HG03280 (cell line): ENCODE results near the gene ZNF584.
"Not testable (repeated sequence)": the region's sequence is repeated elsewhere in the genome, so short reads cannot be mapped to it uniquely, and the experiment has no call there.

Source experiments
- ATAC-seq: cut with Tn5 transposase; IDR thresholded peaks from one replicate; pipeline ENCODE4 v1.9.1; 2021; ENCODE audit warnings: mild to moderate bottlenecking, moderate library complexity; ENCODE audit not compliant: unreplicated experiment

ZNF584 gene

DNA sequence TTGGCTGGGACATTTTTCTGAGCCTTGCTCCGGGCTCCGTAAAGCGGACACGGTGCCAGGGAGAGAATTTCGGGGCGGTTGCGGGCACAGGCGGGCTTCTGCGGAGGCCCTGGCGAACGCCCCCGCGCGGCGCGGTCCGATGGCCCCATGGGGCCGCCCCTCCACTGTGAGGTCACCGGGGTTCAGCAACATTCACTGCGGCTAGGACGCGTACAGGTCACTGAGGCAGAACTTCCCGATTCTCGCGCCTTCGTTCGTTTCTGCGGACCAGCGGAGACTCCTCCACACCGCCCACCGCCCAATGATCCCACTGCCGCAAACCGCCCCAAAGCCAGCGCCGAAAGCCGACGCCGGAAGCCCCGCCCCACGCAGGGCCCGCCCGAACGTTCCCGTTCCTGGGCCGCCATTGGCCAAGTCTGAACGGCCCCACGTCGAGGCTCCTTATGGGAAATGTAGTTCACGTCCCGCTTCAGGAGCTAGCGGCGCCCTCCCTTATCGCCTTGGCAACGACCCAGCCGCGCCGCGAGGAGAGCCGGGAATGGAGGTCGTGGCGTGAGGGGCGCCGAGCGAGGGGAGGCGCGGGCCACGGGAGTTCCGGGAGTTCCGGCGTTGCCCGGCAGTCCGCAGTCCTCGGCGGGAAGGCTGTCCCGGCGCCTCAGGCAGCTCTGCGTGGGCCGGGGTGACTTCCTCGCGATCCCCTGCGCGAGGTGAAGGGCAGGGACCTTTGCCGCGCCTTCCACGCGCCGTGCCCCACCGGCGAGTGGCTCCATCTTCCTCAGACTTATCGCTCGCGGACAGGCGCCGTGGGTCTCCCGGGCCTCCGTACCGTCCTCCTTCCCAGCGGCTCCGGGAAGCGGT lies at the start of gene ZNF584:
ZNF584 (plus strand) TSS at position 498 of the 858 bp plus-strand sequence. CDS start 499 bp downstream, outside the sequence.
- ATAC-seq = peak; percentile 91

DNA sequence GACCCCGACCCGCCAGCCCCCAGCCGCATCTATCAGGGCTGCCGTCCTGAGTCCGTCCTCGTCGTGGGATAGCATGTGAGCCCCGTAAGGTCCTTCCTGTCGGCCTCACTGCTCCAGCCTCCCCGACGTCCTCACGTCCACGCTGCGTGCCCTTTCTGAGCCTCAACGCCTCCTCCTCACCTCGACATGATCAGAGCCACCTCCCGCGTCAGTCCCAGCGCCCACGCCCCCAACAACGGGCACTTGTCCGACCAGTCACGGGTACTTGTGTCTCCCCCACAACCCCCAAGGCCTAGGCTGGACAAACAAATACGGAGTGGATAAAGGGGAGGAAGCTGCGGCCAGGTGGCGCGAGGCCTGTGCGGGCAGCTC lies 46.6 kb upstream of the ZNF584 start:
- no peak for ATAC-seq

DNA sequence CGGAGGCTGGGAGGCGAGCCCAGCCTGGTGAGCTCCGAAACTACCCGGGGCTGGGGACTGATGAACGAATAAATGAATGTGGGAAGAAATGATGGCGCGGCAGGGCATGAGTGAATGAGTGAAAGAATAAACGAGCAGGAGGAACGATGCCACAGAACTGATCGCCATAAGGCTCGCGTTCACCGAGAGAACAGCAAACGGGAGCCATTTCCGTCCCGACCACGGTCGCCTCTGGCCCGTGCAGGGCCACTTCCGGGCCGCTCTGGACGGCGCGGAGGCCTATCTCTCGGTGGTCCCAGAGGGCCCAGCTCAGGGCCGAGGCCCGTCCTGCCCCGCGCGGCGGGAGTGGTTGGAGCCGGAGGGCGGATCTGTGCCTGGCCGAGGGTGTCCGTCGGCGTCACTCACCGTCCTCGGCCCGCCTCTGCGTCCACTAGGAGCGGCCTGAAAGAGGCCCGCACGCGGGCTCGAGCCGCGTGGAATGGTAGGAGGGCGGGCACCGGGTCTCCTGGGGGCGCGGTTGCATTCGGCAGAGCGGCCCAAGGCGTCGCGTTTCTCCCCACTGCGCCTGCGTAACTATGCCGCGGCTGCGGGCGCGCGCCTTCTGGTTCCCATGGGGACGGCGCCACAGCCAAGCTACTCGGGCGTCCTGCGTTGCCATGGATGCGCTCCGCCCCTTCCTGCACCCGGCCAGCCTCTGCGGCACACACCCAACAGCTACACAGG lies 46.0 kb upstream of the ZNF584 start, which contains the start of gene ZNF497:
ZNF497 (minus strand) TSS at position 480 of the 723 bp plus-strand sequence. CDS start 5,116 bp downstream, outside the sequence.
- ATAC-seq = peak; percentile 88

DNA sequence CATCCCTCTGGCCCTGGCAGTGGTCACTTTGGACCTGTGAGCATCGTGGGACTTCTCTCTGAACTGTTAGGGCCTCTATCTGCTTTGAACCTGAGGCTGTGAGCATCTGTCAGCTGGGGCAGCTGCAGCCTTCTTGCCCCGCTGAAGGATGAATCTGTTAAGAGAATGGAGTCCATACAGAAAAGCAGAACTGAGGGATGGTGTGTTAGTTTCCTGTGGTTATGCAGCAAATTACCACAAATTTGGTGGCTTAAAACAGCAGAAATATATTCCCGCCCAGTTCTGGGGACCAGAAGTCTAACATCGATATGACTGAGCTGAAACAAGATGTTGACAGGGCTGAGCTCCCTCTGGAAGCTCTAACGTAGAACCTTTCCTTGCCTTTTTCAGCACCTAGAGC lies 44.3 kb upstream of the ZNF584 start:
- ATAC-seq = no peak

DNA sequence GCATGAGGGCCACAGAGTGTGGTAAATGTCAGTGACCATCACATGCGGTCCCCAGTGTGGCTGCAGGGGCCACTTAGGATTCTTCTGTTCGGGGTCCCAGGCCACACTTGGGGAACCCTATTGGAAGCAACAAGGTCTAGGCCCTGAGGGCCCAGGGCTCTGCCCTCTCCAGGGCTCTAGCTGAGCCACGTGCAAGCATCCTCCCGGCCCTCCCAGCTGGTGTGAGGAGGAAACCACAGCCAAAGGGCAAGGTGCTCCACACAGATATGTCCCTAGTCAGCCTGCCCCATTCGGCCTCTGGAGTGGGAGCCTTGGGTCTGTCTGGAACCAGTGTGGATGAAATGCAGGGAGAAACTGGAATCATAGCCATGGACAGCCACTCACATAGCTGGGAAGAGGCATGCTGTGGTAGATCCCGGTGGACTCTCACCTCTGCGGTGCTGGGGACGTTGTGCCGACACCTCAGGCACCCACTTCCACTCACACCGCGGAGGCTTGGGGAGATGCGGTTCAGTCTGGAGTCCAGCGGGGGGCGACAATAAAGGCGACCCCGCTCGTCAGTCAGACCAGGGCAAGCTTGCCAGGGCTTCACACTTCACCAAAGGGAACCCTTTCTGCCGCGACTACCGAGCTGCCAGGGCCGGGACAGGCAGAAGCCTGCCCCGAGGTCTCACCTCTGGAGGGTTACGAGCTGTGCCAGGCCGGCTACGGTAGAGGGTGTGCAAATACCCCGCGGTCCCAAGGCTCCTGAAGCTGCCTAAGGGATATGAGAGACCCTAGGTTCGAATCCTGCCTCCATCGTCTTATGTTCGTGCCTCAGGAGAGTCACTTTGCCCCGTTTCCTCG lies 41.6 kb upstream of the ZNF584 start:
- ATAC-seq = no peak

DNA sequence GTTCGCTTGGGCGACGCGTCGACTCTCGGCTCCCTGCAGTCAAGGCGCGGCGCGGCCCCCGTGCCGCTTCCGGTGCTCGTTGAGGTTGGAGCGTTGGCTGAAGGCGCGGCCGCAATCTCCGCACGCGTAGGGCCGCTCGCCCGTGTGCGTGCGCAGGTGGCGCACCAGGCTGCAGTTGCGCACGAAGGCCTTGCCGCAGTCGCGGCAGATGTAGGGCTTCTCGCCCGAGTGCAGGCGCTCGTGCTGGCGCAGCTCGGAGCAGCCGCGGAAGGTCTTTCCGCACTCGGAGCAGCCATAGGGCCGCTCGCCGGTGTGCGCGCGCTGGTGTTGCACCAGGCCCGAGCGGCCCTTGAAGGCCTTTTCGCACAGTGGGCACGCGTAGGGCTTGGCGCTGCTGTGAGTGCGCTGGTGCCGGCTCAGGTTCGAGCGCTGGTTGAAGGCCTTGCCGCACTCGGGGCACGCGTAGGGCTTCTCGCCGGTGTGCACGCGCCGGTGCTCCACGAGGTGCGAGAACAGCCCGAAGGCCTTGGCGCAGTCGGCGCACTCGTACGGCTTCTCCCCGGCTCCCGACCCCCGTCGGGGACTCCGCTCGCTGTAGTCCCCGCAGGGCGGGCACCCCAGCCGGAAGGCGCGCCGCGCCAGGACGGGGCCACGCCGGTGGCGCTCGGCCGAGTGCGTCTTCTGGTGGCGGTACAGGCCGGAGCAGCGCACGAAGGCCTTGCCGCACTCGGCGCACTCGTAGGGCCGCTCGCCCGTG lies 40.6 kb upstream of the ZNF584 start:
- ATAC-seq = no peak

DNA sequence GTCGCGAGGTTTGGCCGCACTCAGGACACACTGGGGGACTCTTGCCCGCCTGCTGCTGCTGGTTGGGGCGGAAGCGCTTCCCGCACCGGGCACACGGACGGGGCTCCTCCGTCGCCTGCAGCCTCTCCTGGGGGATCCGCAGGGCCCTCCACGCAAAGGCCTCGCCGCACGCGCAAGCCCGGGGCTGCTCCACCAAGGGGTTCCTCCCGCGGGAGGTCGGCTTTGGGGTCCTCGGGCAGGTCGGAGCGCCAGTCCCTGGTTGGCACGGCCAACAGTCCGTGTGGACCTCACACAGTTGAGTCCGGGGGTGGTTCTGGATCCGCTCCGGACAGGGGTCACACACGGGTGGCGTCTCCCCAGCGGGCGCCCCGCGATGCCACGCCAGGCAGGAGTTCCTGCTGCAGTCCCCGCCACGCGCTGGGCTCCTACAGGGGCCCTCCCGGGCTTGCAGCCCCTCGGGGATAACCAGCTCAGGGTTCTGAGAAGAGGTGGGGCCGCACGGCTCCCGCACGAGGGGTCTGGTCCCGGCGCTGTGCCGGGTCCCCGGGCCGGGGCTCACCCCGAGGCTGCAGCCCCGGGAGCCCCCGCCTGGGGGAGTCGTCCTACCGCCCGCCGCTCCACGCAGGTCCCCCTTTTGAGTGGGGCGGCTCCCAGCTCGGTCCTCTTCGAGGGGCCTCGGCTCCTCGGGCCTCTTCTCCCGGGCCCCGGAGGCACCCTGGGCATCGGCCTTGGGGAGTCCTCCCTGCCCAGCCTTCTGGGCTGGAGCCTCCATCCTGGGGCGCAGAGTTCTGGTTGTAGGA lies 39.7 kb upstream of the ZNF584 start:
- no peak for ATAC-seq

DNA sequence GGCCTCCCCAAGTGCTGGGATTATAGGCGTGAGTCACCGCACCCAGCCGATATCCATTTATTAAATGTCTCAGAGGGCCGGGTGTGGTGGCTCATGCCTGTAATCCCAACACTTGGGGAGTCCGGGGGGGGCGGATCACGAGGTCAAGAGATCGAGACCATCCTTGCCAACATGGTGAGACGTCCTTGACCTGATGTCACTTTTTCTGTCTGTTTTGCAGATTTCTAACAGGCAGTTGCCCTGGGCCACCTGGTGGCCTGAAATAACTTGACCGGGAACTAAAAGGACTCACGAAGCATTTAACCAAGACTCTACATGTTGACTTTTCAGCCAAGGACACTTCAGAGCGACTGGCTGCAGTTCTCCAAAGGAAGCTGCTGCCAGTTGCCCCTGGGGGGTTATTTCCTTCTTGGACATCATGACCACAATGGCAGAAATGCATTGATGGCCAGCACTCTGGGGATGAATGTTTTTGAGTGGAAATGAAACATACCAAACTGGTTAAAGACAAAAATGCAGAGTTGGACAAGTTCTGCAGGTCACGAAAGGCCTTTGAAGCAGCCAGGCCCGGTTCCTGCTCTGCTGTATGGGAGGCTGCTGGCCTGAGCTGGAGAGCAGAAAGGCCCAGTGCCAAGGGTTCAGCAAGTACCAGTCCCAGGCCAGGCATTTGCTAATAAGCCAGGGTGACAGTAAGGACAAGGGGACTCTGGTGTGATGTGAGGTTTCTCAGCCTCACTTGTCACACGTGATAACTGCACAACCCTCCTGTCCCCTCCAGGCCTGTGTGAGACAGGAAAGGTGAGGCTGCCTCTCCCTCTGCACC lies 35.9 kb upstream of the ZNF584 start:
- ATAC-seq = no peak

DNA sequence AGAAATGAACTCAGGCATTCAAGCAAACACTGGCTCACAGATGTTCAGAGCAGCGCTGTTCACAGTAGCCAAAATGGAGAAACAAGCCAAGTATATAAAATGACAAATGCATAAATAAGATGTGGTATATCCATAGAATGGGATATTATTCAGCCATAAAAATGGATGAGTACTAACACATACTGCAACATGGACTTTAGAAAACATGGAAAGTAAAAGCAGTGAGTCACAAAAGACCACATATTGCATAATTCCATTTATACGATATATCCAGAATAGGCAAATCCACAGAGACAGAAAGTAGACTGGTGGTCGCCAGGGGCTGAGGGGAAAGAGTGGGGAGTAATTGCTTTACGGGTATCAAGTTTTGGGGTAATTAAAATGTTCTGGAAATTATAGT lies 34.2 kb upstream of the ZNF584 start:
- no peak for ATAC-seq

DNA sequence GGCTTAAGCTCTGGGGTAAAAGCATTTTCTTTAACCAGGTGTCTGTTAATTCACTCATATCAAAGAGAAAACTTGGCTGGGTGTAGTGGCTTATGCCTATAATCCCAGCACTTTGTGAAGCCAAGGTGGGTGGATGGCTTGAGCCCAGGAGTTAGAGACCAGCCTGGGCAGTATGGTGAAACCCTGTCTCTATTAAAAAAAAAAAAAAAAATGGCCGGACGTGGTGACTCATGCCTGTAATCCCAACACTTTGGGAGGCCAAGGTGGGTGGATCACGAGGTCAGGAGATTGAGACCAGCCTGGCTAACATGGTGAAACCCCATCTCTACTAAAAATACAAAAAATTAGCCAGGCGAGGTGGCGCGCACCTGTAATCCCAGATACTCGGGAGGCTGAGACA lies 31.7 kb upstream of the ZNF584 start:
- not testable (repeated sequence) for ATAC-seq

DNA sequence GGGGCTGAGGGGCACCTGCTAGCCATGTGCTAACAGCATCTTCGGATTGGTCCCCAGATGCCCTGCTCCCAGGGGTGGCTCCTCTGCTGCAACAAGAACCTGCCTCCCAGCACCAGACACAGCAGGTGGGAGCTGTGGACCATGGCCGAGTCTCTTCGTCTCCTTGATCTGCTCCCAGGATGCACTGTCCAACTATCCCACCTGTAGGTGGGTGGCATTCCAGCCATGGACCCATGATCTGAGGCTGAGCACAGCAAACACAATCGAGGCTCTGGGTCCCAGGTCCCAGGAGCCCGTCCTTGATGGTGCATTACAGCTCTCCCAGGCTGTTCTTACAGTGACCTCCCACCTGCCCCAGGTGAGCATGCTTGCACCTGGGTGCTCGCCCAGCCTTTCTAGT lies 29.2 kb upstream of the ZNF584 start:
- no peak for ATAC-seq

DNA sequence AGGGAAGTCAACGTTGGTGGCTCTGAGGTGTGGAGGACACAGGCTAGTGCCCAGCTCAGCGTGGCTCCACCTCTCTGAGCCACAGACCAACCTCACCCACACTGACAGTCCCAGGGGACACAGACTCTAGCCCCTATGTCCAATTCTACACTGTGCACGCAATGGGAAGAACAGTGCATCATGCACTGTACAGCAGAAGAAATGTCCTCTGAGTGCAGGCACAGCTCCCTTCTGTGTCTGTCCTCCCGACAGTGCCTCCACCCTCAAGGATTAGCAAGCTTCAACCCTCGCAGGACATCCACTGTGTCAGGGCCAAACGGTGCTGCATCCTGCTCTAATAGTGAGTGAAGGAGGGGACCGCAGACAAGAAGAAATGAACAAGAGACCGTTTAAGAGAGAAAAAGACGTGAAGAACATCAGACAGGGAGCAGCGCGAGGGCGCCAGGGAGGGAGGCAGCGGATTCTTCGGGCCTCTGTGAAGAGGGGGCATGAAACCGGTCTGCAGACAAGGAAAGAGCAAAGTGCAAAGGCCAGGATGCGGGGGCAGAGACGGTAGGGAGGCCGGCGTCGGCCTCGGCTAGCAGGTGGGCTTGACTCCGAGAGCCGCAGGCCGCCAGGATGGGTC lies 28.3 kb upstream of the ZNF584 start:
- ATAC-seq = no peak

DNA sequence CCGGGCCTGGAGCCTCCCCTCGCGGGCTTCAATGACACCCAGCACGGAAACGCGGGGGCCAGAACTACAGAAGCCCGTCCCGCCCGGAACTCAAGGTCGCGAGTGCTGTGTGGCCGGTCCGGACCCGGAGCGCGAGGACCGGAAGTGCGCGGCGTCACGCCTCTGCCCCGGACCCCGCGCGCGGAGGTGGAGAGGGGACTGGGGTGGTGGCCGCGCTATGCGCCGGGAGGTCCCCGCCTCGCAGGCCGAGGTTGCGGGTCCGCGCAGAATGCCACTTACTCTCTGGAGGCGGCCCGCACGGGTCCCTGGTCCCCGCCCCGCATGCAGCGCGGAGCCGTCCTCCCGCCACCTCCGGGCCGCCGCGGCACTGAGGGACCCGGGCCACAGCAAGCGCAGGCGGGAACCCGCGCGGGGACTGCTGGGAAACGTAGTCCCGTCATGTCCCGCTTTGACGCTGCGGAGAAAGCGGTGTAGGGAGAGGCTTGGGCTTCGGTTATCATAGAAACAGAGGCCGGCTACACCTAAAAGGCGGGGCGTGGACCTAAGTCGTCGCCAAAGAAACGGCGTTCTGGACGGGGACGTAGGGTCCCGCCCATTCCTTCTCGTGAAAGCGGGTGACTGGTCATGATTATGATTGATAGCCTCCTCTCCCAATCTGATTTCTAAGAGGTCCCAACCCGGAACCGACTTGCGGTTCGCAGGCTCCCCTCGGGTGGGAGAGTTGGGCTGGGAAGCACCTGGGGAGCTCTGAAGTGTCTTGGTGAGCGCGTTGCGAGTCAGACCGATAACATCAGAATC lies 27.6 kb upstream of the ZNF584 start, which contains the start of gene ZNF837:
ZNF837 (minus strand) TSS at position 369 of the 798 bp plus-strand sequence. CDS start 11,698 bp downstream, outside the sequence.
- peak; percentile 78 for ATAC-seq

DNA sequence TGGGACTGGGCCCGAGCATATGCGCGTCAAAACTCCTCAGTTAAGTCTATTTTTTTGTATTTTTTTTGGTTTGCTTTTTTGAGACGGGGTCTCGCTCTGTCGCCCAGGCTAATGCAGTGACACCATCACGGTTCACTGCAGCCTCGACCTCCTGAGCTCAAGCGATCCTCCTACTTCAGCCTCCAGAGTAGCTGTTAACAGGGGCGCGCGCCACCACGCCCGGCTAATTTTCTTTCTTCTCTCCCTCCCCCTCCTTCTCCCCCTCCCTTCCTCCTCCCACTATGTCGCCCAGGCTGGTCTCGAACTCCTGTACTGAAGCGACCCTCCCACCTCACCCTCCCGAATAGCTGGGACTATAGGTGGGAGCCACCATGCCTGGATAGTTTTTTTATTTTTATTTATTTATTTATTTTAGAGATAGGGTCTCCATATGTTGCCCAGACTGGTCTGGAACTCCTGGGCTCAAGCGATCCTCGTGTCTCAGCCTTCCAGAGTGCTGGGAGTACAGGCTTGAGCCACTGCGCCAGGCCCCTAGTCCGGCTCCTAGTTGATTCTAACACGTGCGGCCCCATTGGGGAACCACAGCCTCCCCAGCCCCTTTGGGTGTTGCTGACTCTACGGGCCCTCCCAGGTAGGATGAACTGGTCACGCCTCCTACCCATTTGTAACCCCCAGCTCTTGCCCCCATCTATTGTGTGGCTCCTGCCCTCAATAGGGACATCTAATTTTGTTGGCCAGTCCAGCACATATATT lies 26.8 kb upstream of the ZNF584 start:
- no peak for ATAC-seq

DNA sequence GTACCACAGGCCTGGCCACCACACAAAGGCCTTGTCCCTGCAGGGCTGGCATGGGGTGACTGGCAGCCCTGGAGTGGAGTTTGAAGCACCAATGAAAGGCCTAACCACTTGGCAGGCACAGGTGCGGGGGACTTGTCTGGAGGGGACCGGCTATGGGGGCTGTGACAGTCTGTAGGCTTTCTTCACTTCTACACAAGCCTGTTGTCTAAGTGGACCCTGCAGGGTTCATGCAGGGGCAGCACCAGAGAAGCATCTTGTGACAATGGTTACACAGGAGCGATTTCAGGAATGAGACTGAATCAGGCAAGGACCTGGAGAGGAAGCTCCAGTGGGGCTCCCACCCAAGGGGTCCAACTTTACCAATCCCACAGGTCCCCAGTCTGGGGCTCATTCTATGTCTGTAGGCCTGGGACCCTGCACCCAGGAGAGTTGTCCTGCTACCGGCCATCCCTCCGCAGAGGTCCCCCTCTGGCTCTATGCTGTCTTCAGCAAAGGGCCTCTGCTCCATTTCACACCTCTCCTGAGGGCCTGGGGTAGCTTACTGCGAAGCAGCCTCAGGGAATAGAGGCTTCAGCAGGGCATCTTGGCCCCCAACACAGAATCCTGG lies 25.3 kb upstream of the ZNF584 start:
- ATAC-seq = no peak

DNA sequence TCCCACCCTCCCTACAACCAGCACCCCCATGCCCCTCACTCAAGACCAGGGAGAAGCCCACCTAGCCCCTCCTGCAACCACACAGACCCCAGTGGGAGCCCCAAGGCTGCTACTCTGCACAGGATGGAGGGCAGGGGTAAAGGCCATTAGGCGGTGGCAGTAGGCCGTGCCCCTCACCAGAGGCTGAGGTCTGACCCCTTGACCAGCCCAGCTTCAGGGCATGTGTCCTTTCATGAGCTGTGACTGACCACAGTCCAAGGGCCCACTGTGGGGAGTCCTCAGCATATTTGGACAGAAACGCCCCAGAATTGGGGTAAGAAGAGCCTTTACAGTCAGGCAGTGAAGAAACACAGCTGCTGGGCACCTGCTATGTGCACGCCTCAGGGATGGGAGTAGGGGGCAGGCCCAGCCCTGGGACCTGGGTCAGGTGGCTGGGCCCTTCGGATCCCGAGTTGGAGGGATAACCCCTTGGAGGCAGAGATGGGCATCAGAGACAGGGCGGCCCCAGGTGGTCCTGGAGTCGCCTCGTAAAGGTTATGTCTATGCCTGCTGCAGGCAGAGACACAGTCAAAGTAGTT lies 23.0 kb upstream of the ZNF584 start:
- no peak for ATAC-seq
